Inferior parietal cortex (tissue), 1 donor: ENCODE data around the gene IWS1.
A peak's percentile ranks its signal among the peaks of the same experiment; 100 is the strongest.
"Not testable (repeated sequence)": the region's sequence is repeated elsewhere in the genome, so short reads cannot be mapped to it uniquely, and the experiment has no call there.

Source experiments
- DNase-seq: peaks from one replicate; pipeline ENCODE4 v3.0.0-alpha.2; 2016; ENCODE audit errors: extremely low spot score

IWS1 gene

GRCh38 chr2:127526132-127527000, at the start of gene IWS1:
Gene IWS1, minus strand, starts transcription at chr2:127526489. Its CDS starts 281 bp downstream, at chr2:127526208.
- peak; percentile 98 for DNase-seq

GRCh38 chr2:127575941-127576432, 49.7 kb upstream of the IWS1 start:
- no peak for DNase-seq

GRCh38 chr2:127575185-127575765, 49.0 kb upstream of the IWS1 start:
- DNase-seq = no peak

GRCh38 chr2:127574656-127575055, 48.4 kb upstream of the IWS1 start:
- DNase-seq = no peak

- no peak for DNase-seq
These were observed 47.5 kb upstream of the IWS1 start for GRCh38 chr2:127573771-127574170.

- no peak for DNase-seq
These were observed 47.0 kb upstream of the IWS1 start for GRCh38 chr2:127573298-127573697.

- DNase-seq = no peak
These were observed 46.6 kb upstream of the IWS1 start for GRCh38 chr2:127572841-127573240.

GRCh38 chr2:127572352-127572751, 46.1 kb upstream of the IWS1 start:
- not testable (repeated sequence) for DNase-seq

GRCh38 chr2:127570282-127571250, 44.3 kb upstream of the IWS1 start:
- no peak for DNase-seq

GRCh38 chr2:127569666-127570065, 43.4 kb upstream of the IWS1 start:
- DNase-seq = no peak

- no peak for DNase-seq
These were observed 41.8 kb upstream of the IWS1 start for GRCh38 chr2:127568128-127568527.

- DNase-seq = no peak
These were observed 41.1 kb upstream of the IWS1 start for GRCh38 chr2:127567351-127567854.

- no peak for DNase-seq
These were observed 40.3 kb upstream of the IWS1 start for GRCh38 chr2:127566576-127566975.

GRCh38 chr2:127566139-127566417, 39.8 kb upstream of the IWS1 start:
- DNase-seq = no peak

- DNase-seq = no peak
These were observed 39.2 kb upstream of the IWS1 start for GRCh38 chr2:127565261-127566138.

GRCh38 chr2:127564429-127565260, 38.4 kb upstream of the IWS1 start:
- no peak for DNase-seq

GRCh38 chr2:127563458-127564428, 37.5 kb upstream of the IWS1 start:
- no peak for DNase-seq

GRCh38 chr2:127562936-127563335, 36.6 kb upstream of the IWS1 start:
- DNase-seq = no peak

- no peak for DNase-seq
These were observed 35.1 kb upstream of the IWS1 start for GRCh38 chr2:127561371-127561770.
